GM23248 (cell line): ENCODE measurements around the gene FAM43A.

Experiments
- EZH2 ChIP-seq: fragments of 200-600 bp; sonication (generic); IDR thresholded peaks from 2 replicates; pipeline ENCODE4 v1.6.1; 2018; ENCODE audit warnings: antibody characterized with exemption, mild to moderate bottlenecking; ENCODE audit not compliant: insufficient read depth, poor library complexity, severe bottlenecking
- EZH2phosphoT487 ChIP-seq: fragments of 200-600 bp; sonication (generic); IDR thresholded peaks from 2 replicates; pipeline ENCODE4 v1.6.1; 2018; ENCODE audit warnings: antibody characterized with exemption, moderate library complexity, mild to moderate bottlenecking, low read depth; ENCODE audit not compliant: insufficient read depth

DNA sequence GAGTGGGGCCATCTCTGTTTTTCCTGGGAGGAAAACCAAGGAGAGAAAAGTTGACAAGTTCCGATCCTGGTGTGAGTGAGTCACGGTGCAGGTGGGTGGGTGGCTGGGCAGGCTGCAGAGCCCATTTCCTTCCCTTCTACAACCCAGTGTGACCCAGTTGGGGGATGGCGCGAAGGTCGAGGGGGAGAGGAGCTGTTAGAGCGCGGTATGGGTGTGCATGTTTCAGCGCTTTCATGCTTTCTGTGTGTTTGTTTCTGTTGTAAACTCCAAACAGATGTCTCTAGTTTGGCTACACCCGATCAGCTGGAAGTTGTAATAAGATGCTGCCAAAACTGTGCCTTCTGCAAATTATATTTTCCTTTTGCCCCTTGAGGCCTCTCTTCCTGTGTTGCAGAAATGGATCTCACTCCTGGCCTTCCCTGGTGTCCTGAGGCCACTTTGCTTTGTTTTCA is 3.8 kb downstream of the FAM43A start:
- TF ChIP-seq EZH2phosphoT487 (no peak), EZH2 (no peak)
